HepG2 (cell line): ENCODE results near the gene OR2M5. TPM values are rescaled to one million over a fixed set of nuclear protein-coding genes. Genes with fewer than 3 reads are reported as not detected.

Experiments
- ATAC-seq: fragments of 200-7000 bp; cut with Tn5 transposase; 3 replicates; pipeline ENCODE4 v1.9.1; 2020; ENCODE audit warnings: mild to moderate bottlenecking, moderate library complexity
- BruUV-seq: library from RNA; stranded (reverse); fragments of 400-500 nt; replicated peaks from 2 replicates; lab custom pipeline; 2021; lab: Mats Ljungman, UMichigan
- CTCF ChIA-PET: fragments of 300-600 bp; formaldehyde crosslinking; extraction: SDS; loops from one replicate; lab custom pipeline; 2021; ENCODE audit warnings: low total read pairs, inconsistent platforms, low intra/inter-chr PET ratio; lab: Yijun Ruan, JAX
- POLR2A ChIA-PET: fragments of 350-600 bp; sonication (Branson Sonifier 250); formaldehyde crosslinking; loops from one replicate; lab custom pipeline; 2020; ENCODE audit warnings: antibody characterized with exemption, inconsistent platforms; lab: Yijun Ruan, JAX
- DNase-seq: peaks from one replicate; pipeline ENCODE4 v3.0.0-alpha.2; 2015; ENCODE audit warnings: low spot score
- FAIRE-seq: peaks from 3 replicates; lab custom pipeline; 2011; peaks lifted over from hg19 to GRCh38; lab: Jason Lieb, UNC
- H2AFZ ChIP-seq: one replicate; pipeline ENCODE4 v1.6.1; 2011; ENCODE audit warnings: low read length, inconsistent platforms
- H3K27ac ChIP-seq: fragments of 300-600 bp; 3 replicates; pipeline ENCODE4 v1.8.0; 2011; ENCODE audit warnings: mixed run types, mild to moderate bottlenecking, mixed read lengths, low read length, inconsistent platforms; ENCODE audit not compliant: insufficient read depth; ENCODE audit errors: extremely low read length
- H3K27me3 ChIP-seq, 2 experiments: fragments of 200-600 bp in 1 of 2; 2 replicates in 1 of 2; 3 replicates in 1 of 2; pipeline versions ENCODE4 v1.6.0 to v1.8.0; 2011; ENCODE audit warnings: low read length in 2 of 2, mild to moderate bottlenecking in 2 of 2, moderate library complexity in 2 of 2, inconsistent platforms in 1 of 2; ENCODE audit not compliant: insufficient read depth in 2 of 2, control insufficient read depth in 1 of 2
- H3K36me3 ChIP-seq, 2 experiments: fragments of 200-600 bp in 1 of 2; replicated peaks in 1 of 2; 2 replicates in 1 of 2; 3 replicates in 1 of 2; pipeline versions ENCODE4 v1.5.1 to v1.8.0; 2011; ENCODE audit warnings: low read length in 2 of 2, inconsistent platforms in 1 of 2; ENCODE audit not compliant: insufficient read depth in 2 of 2, control insufficient read depth in 1 of 2
- H3K4me1 ChIP-seq: 2 replicates; pipeline ENCODE4 v1.5.1; 2012; ENCODE audit warnings: low read length, inconsistent platforms; ENCODE audit not compliant: insufficient read depth
- H3K4me2 ChIP-seq: 2 replicates; pipeline ENCODE4 v1.6.0; 2011; ENCODE audit warnings: low read depth, low read length, inconsistent platforms
- H3K4me3 ChIP-seq, 3 experiments: fragments of 200-600 bp in 1 of 3; sonication (generic), shearing (Covaris generic) in 1 of 3; replicated peaks in 1 of 3; 2 replicates each; pipeline ENCODE4 v1.5.1; 2011 to 2016; ENCODE audit warnings: low read length in 3 of 3, inconsistent platforms in 2 of 3, low read depth in 2 of 3, mild to moderate bottlenecking in 2 of 3, control low read depth in 1 of 3, mixed read lengths in 1 of 3; ENCODE audit not compliant: insufficient read depth in 1 of 3
- H3K79me2 ChIP-seq: one replicate; pipeline ENCODE4 v1.6.1; 2011; ENCODE audit warnings: low read length, inconsistent platforms; ENCODE audit not compliant: insufficient read depth
- H3K9ac ChIP-seq: 2 replicates; pipeline ENCODE4 v1.6.0; 2011; ENCODE audit warnings: mild to moderate bottlenecking, low read depth, low read length, inconsistent platforms; ENCODE audit not compliant: insufficient read depth
- H3K9me3 ChIP-seq: 2 replicates; pipeline ENCODE4 v1.5.1; 2012; ENCODE audit warnings: mild to moderate bottlenecking, low read length
- H4K20me1 ChIP-seq: 2 replicates; pipeline ENCODE4 v1.6.0; 2011; ENCODE audit warnings: inconsistent platforms, mild to moderate bottlenecking, low read length, moderate library complexity; ENCODE audit not compliant: insufficient read depth
- AGO2 ChIP-seq: fragments of 200-400 bp; formaldehyde crosslinking; optimal IDR thresholded peaks from 2 replicates; pipeline ENCODE3; 2017; ENCODE audit warnings: mild to moderate bottlenecking, low read depth, low read length, moderate library complexity
- ARID2 ChIP-seq: sonication (generic); formaldehyde crosslinking; IDR thresholded peaks from 2 replicates; pipeline ENCODE4 v1.8.1; 2022; ENCODE audit warnings: mild to moderate bottlenecking, missing genetic modification reagents, borderline replicate concordance
- ATF7-NPFF ChIP-seq: sonication (generic); formaldehyde crosslinking; IDR thresholded peaks from 2 replicates; pipeline ENCODE4 v1.8.1; 2023; ENCODE audit warnings: mild to moderate bottlenecking, low read depth, missing genetic modification reagents, moderate library complexity
- GFI1 ChIP-seq: sonication (generic); formaldehyde crosslinking; IDR thresholded peaks from 2 replicates; pipeline ENCODE4 v1.5.0; 2020; ENCODE audit warnings: missing genetic modification reagents, mild to moderate bottlenecking, borderline replicate concordance
- KDM5B ChIP-seq: sonication (generic); formaldehyde crosslinking; IDR thresholded peaks from 2 replicates; pipeline ENCODE4 v1.4.0; 2020; ENCODE audit warnings: missing genetic modification reagents, mild to moderate bottlenecking, borderline replicate concordance
- MAF1 ChIP-seq: sonication (generic); formaldehyde crosslinking; IDR thresholded peaks from 2 replicates; pipeline ENCODE4 v1.5.0; 2020; ENCODE audit warnings: missing genetic modification reagents, borderline replicate concordance
- MED1 ChIP-seq: sonication (generic); formaldehyde crosslinking; IDR thresholded peaks from 2 replicates; pipeline ENCODE4 v1.4.0; 2020; ENCODE audit warnings: missing genetic modification reagents
- MEIS2 ChIP-seq: sonication (generic); formaldehyde crosslinking; IDR thresholded peaks from 2 replicates; pipeline ENCODE4 v1.9.0; 2021; ENCODE audit warnings: mild to moderate bottlenecking, missing genetic modification reagents
- NCOA2 ChIP-seq: sonication (generic); formaldehyde crosslinking; IDR thresholded peaks from 2 replicates; pipeline ENCODE4 v1.8.0; 2022; ENCODE audit warnings: inconsistent platforms
- NFE2 ChIP-seq: sonication (generic); formaldehyde crosslinking; IDR thresholded peaks from 2 replicates; pipeline ENCODE4 v1.4.0; 2020; ENCODE audit warnings: missing genetic modification reagents
- PATZ1 ChIP-seq: sonication (generic); formaldehyde crosslinking; IDR thresholded peaks from 2 replicates; pipeline ENCODE4 v1.4.0; 2020; ENCODE audit warnings: missing genetic modification reagents
- SCMH1 ChIP-seq: sonication (generic); formaldehyde crosslinking; IDR thresholded peaks from 2 replicates; pipeline ENCODE4 v1.9.0; 2021; ENCODE audit warnings: missing genetic modification reagents, mild to moderate bottlenecking, borderline replicate concordance
- SSRP1 ChIP-seq: IDR thresholded peaks from 2 replicates; pipeline ENCODE4 v1.6.1; 2016; ENCODE audit warnings: control low read depth
- ZNF317 ChIP-seq: sonication (generic); formaldehyde crosslinking; IDR thresholded peaks from 2 replicates; pipeline ENCODE4 v1.5.0; 2020; ENCODE audit warnings: mild to moderate bottlenecking, missing genetic modification reagents
- ZNF367 ChIP-seq: sonication (generic); formaldehyde crosslinking; IDR thresholded peaks from 2 replicates; pipeline ENCODE4 v1.4.0; 2020; ENCODE audit warnings: missing genetic modification reagents, borderline replicate concordance
- ZNF713 ChIP-seq: sonication (generic); formaldehyde crosslinking; IDR thresholded peaks from 2 replicates; pipeline ENCODE4 v1.4.0; 2020; ENCODE audit warnings: mild to moderate bottlenecking, missing genetic modification reagents
- WGBS: methylation state at CpG from one replicate; pipeline ENCODE4 v1.1.6; 2017; ENCODE audit warnings: low lambda C conversion rate; 5-methylcytosine and 5-hydroxymethylcytosine counted together
- in situ Hi-C: cut with HindIII; loops from 2 replicates; pipeline ENCODE4 v1.10.0; 2017; ENCODE audit warnings: low pct_unique_long_range_greater_than_20kb; ENCODE audit not compliant: extremely low pct_ligation_motif_present
- intact Hi-C: fragments of 100-400 bp; cut with micrococcal nuclease; formaldehyde crosslinking; loops from one replicate; pipeline ENCODE4 v1.10.0; 2022; ENCODE audit not compliant: unreplicated experiment
- polyA plus RNA-seq, 8 experiments: library from polyadenylated mRNA; depleted of rRNA in 3 of 8; stranded (reverse) in 7 of 8; unstranded in 1 of 8; fragments of >200 nt; fragmentation: Illumina TruSeq in 4 of 8; extraction: Trizol in 4 of 8; gene quantifications; 2 replicates each; pipeline versions ENCODE4 v1.2.1 to v1.2.3, GENCODE V29; 2011 to 2016; ENCODE audit warnings: low read depth in 4 of 8, missing spikeins in 1 of 8, mixed read lengths in 1 of 8; ENCODE audit not compliant: insufficient read depth in 1 of 8
- total RNA-seq, 5 experiments: library from RNA; depleted of rRNA; stranded (reverse); fragments of >200 nt; fragmentation: Illumina TruSeq; extraction: Trizol; gene quantifications; 2 replicates each; pipeline ENCODE4 v1.2.3, GENCODE V29; 2016; ENCODE audit warnings: low read depth in 1 of 5
- TF ChIP-seq, protein P1 (sequence below): sonication (generic); formaldehyde crosslinking; IDR thresholded peaks from 2 replicates; pipeline ENCODE4 v1.4.0; 2020; ENCODE audit warnings: missing genetic modification reagents
- TF ChIP-seq, protein P2 (sequence below): sonication (generic); formaldehyde crosslinking; IDR thresholded peaks from 2 replicates; pipeline ENCODE4 v1.5.0; 2020; ENCODE audit warnings: mild to moderate bottlenecking, missing genetic modification reagents, borderline replicate concordance

Gene OR2M5
- total and polyA plus RNA-seq, 2 of the 13 experiments (the other 11 are each of a cell fraction or from before 2014, with no cell fraction given), result not detected

- no TSS peak for BruUV-seq
- intact Hi-C loops (no loop called here), in situ Hi-C loops (no loop called here)
- H3K9ac ChIP-seq, result no peak overlapping the region
- H3K27ac ChIP-seq, result no peak overlapping the region
- ChIA-PET CTCF (no interaction called here), POLR2A (no interaction called here)
- no peak overlapping the region for H2AFZ ChIP-seq
- no peaks in the 10 kb centered on the region for H3K27me3 ChIP-seq
- FAIRE-seq (no peak), DNase-seq (no peak), ATAC-seq (no peak)
- no peaks in the 10 kb centered on the region for H4K20me1 ChIP-seq
- WGBS, result 11% methylated on average over 1 of the region's 1 CpG
- H3K79me2 ChIP-seq, result no peaks in the 10 kb centered on the region
- H3K4me2 ChIP-seq, result no peak overlapping the region
- H3K36me3 ChIP-seq, result no peaks in the 10 kb centered on the region
- no peak for TF ChIP-seq SCMH1 (CRISPR knock-in tag)
- TF ChIP-seq NCOA2 (CRISPR knock-in tag), result no peak
- TF ChIP-seq NFE2 (CRISPR knock-in tag), result no peak
- TF ChIP-seq ARID2 (CRISPR knock-in tag), result no peak
- no peak for TF ChIP-seq AGO2
- no peak for TF ChIP-seq MED1
- no peak for TF ChIP-seq ZNF367 (CRISPR knock-in tag)
- TF ChIP-seq SSRP1 (CRISPR knock-in tag), result no peak
- TF ChIP-seq ZNF317 (CRISPR knock-in tag), result no peak
- TF ChIP-seq ZNF713, result no peak
- TF ChIP-seq, protein P1, sequence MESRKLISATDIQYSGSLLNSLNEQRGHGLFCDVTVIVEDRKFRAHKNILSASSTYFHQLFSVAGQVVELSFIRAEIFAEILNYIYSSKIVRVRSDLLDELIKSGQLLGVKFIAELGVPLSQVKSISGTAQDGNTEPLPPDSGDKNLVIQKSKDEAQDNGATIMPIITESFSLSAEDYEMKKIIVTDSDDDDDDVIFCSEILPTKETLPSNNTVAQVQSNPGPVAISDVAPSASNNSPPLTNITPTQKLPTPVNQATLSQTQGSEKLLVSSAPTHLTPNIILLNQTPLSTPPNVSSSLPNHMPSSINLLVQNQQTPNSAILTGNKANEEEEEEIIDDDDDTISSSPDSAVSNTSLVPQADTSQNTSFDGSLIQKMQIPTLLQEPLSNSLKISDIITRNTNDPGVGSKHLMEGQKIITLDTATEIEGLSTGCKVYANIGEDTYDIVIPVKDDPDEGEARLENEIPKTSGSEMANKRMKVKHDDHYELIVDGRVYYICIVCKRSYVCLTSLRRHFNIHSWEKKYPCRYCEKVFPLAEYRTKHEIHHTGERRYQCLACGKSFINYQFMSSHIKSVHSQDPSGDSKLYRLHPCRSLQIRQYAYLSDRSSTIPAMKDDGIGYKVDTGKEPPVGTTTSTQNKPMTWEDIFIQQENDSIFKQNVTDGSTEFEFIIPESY (CRISPR knock-in tag), result no peak
- no peak for TF ChIP-seq KDM5B (CRISPR knock-in tag)
- TF ChIP-seq GFI1 (CRISPR knock-in tag), result no peak
- no peak for TF ChIP-seq ATF7-NPFF
- TF ChIP-seq MAF1, result no peak
- no peak for TF ChIP-seq MEIS2
- TF ChIP-seq, protein P2, sequence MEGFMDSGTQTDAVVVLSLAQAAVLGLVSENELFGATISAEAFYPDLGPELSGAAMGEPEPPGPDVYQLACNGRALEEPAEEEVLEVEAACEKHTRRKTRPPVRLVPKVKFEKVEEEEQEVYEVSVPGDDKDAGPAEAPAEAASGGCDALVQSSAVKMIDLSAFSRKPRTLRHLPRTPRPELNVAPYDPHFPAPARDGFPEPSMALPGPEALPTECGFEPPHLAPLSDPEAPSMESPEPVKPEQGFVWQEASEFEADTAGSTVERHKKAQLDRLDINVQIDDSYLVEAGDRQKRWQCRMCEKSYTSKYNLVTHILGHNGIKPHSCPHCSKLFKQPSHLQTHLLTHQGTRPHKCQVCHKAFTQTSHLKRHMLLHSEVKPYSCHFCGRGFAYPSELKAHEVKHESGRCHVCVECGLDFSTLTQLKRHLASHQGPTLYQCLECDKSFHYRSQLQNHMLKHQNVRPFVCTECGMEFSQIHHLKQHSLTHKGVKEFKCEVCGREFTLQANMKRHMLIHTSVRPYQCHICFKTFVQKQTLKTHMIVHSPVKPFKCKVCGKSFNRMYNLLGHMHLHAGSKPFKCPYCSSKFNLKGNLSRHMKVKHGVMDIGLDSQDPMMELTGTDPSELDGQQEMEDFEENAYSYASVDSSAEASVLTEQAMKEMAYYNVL (CRISPR knock-in tag), result no peak
- TF ChIP-seq PATZ1 (CRISPR knock-in tag), result no peak
- H3K4me1 ChIP-seq, result no peaks in the 10 kb centered on the region
- H3K9me3 ChIP-seq, result peaks cover 79% of the 10 kb centered on the region
- H3K4me3 ChIP-seq, result no peak overlapping the region
Observed at GRCh38 chr1:248194117-248194516, 49.2 kb downstream of the OR2M5 start.
